HG03039 (cell line): ENCODE measurements around the gene ME1.
"Not testable (repeated sequence)": the region's sequence is repeated elsewhere in the genome, so short reads cannot be mapped to it uniquely, and the experiment has no call there.

Experiments
- ATAC-seq: cut with Tn5 transposase; IDR thresholded peaks from one replicate; pipeline ENCODE4 v1.9.1; 2021; ENCODE audit warnings: mild to moderate bottlenecking, moderate library complexity; ENCODE audit not compliant: unreplicated experiment

ME1 gene

DNA sequence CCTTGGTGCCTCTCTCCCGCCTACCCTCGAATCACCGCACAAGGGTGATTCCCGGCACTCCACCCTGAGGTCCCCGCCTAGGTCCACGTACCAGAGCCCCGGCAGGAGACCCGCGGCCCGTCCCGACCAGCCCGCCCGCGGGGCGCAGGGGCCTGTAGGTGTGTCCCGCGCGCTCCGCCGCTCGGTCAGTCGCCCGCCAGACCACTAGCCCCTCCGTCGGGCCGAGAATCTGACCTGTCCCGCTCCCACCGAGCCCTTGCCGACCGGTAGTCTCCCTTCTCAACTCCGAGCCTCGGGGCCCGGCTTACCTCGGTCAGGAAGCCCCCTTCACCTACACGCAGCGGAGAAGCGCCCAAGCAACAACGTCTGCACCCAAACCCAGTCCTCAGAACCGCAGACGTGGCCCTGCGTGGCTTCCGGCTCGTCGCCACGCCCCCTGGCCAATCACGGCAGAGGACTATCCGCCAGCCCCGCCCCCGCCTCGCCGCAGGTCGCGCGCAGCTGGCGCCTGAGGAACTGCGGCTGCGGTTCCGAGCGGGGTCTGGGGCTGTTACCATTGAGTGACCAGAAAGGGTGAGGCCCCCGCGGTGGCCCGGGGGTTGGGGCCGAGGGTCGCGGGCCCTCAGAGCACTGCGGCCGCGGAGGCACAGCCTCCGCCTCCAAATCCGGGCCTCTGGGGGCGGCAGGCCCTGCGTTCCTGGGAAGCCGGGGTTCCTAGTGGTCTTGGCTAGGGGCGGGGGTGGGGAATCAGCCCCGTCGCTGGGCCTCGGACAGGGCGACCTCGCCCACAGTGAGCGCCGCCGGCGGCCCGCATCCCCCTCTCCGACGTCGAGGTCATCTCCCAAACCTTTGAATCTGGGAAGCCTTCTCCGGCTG is 237.7 kb downstream of the ME1 start, which contains the start of the genes PGM3 and RWDD2A:
Gene PGM3 (minus strand): TSS at position 395 of the 876 bp plus-strand sequence. CDS start 2,253 bp downstream, outside the sequence.
Gene RWDD2A (plus strand): TSS at position 487 of the 876 bp plus-strand sequence. CDS start 1,095 bp downstream, outside the sequence.
- ATAC-seq = peak; percentile 98

GRCh38 chr6:83192456-83192855 is 238.4 kb downstream of the ME1 start:
- ATAC-seq = no peak

DNA sequence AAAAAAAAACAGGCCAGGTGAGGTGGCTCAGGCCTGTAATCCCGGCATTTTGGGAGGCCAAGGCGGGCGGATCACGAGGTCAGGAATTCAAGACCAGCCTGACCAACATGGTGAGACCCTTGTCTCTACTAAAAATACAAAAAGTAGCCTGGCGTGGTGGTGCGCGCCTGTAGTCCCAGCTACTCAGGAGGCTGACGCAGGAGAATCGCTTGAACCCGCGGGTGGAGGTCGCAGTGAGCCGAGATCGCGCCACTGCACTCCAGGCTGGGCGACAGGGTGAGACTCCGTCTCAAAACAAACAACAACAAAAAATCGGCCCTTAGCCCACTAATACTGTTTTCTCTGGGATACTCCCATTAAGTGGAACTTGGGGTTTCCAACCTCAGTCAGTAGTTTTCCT is 238.9 kb downstream of the ME1 start:
- not testable (repeated sequence) for ATAC-seq

DNA sequence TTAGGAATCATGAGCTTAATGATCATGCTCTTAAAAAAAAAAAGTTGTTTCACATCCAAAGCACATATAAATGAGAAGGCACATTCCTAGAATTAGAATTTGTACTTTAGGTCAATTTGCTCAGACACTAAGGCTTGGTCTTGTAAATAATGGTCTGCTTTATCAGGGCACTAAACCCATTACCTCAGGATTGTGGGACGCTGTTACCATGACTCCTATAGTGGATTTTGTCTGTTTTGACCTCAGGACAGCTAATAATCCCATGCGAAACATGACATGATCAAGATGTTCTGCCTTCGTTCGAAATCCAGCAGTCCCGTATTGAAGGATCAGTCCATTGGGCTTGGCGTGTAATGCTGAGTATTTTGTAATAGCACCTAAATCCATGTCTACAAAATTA is 240.2 kb downstream of the ME1 start:
- no peak for ATAC-seq

- ATAC-seq = no peak
Observed at GRCh38 chr6:83188501-83188900, 242.3 kb downstream of the ME1 start.

- no peak for ATAC-seq
Observed at GRCh38 chr6:83185096-83185495, 245.8 kb downstream of the ME1 start.

- ATAC-seq = no peak
Observed at GRCh38 chr6:83183082-83183828, 247.6 kb downstream of the ME1 start.

- no peak for ATAC-seq
Observed at GRCh38 chr6:83182114-83182513, 248.7 kb downstream of the ME1 start.

DNA sequence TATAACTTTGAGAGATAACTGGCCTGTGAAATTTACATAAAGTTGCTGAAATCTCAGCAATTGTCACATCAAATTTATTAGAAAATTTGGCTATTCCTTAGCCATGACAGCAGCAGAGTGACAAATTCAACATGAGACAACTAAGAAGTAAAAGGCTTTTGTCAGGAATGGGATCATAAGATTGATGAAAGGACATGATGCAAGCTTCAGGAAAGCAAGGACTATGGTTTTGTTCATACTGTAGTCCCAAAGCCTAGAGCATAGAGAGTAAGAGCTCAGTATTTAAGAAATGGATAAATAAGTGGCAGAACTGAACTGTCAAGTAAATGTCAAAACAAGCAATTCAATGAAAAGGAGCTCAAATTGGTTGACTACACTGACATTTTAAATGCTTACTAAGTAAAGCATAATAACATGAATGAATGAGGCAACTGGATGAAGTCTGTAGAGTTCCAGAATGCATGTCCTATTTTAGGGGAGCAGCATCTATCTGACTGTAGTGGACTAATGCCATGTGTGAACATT is 250.4 kb downstream of the ME1 start:
- no peak for ATAC-seq

GRCh38 chr6:83176246-83176645 is 254.6 kb downstream of the ME1 start:
- no peak for ATAC-seq

- no peak for ATAC-seq
Observed at GRCh38 chr6:83169511-83169910, 261.3 kb downstream of the ME1 start.

DNA sequence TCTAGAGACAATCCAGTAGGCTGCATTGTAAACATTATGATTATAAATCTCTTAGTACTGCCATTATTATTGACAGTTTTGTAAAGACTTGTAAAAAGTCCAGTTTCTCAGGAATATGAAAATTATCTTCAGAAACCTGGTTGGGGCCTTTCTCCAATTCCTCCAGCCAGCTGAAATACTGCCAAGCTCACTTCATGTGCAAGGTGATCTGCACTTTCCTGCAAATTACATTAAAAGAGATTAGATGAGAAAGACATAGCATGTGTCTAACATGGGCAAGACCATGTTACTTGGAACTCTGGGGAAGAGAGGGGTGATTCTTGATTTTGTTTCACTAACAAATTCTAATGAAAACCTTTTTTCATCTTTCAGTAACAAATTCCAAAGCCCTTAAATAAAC is 261.7 kb downstream of the ME1 start:
- ATAC-seq = no peak

GRCh38 chr6:83168556-83168955 is 262.3 kb downstream of the ME1 start:
- ATAC-seq = no peak

DNA sequence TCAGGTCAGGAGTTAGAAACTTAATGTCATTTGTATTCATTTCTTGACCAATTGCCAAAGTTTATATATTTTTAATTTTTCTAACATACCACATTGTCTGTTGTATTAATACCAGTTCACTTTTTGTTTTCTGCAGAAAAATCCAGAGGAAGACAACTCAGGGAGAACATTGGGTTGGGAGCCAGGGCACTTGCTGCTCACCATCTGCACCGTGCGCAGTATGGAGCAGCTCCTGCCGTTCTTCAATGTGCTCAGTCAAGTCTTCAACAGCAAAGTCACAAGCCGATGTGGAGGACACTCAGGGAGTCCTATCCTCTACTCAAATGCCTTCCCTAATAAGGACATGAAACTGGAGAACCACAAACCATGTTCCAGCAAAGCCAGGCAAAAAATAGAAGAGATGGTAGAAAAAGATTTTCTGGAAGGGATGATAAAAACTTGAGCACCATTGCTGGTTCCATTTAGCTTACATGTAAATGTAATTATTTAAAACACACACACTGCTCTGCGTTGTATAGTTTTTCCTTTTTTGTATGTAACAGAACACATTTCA is 263.0 kb downstream of the ME1 start:
- ATAC-seq = no peak
